ENCODE results near the gene B3GNT9.

B3GNT9 gene

GRCh38 chr16:67184995-67185650 is 34.3 kb upstream of the B3GNT9 start:
- DNase-seq: peak; percentile 76

DNA sequence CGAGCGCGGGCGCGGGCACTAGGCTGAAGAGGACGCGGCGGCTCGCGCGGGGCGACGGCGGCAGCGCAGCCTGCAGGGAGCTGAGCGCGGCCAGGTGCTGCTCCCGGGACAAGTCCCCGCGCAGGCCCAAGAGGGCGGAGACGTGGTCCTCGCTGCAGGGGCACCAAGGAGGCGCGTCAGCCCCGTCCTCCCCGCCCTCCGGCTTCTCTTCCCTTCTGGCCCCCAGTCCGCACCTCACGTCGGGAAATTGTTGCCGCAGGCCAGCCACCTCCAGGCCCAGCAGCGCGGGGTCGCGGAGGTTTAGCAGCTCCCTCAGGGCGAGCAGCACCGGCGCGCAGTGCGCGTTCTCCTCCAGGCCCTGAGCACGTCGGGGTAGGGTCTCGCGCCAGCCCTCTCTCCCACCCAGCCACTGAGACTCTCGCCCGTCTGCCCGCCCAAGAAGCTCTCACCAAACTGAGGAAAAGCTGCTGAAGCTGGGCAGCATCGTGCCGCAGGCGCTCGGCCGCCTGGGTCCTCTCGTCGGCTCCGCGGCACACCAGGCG is 33.7 kb upstream of the B3GNT9 start:
- no peak for DNase-seq

DNA sequence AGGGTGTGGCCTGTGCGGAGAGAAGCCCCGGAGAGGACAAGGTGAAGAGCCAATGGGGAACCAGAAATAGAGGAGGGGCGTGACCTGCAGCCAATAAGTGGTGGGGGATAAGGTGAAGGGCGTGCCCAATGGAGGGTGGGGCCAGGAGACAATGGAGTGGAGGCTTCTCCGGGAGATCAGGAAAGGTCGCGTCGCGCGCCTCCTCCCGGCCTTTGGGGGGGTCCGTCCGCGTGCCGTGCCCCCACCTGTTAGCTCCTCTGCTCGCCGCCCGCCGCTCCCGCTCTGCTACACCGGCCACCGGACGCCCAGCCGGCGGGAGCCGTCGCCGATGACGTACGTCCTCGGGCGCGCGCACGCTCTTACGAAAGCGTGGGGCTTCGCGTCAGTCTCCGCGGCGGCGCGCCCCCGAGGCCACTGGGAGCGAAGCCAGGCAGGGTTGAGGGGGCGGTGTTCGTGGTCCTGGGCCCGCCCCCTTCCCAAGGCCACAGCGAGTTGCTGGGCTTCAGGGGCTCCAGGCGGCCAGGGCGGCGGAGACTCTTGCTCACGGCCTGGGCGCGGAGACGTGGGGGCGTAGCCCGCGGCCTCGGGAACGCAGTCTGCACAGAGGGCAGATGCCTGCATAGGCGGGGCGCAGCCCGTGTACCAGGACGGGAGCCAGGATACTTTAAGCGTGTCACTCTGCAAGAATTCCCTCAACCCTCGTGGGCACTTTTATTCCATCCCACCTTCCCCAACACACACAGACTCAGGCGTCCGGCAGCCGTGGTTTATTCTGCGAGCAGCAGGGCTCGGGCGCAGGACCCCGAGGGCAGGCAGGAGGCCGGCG is 33.0 kb upstream of the B3GNT9 start, which contains the start of gene MATCAP1:
Gene MATCAP1 (minus strand): TSS at position 337 of the 826 bp plus-strand sequence. CDS start 3,353 bp downstream, outside the sequence.
- peak; percentile 88 for DNase-seq

DNA sequence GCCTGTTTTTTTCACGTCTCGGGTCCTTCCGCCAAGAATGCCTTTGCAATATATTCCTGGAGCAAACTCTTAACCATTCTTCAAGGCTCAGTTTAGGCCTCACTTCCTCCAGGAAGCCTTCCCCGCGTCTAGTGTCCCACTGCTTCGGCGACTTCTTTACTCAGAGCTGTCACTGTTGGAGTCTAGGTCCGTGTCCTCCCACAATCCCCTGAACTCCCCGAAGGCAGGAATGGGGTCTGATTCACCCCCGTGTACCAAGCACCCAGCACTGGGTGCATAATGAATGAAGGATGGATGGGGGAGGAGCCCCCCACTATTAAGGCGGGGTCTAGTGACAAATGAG is 32.5 kb upstream of the B3GNT9 start:
- DNase-seq: no peak

DNA sequence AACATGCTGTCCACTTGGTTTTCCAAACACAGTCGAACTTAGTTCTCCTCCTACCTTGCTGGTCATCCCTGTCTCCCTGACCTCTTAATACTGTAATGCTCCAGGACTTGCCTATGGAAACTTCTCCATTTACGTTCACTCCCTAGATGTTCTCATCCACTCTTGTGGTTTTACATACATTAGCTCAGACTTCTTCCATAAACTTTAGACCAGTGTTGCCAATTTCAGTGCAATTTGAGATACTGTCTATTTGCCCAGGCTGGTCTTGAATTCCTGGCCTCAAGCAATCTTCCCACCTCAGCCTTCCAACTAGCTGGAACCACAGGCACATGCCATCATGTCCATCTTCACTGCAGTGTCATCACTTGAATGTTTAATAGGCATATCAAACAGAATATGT is 31.5 kb upstream of the B3GNT9 start:
- no peak for DNase-seq

GRCh38 chr16:67181346-67181745 is 30.5 kb upstream of the B3GNT9 start:
- no peak for DNase-seq

DNA sequence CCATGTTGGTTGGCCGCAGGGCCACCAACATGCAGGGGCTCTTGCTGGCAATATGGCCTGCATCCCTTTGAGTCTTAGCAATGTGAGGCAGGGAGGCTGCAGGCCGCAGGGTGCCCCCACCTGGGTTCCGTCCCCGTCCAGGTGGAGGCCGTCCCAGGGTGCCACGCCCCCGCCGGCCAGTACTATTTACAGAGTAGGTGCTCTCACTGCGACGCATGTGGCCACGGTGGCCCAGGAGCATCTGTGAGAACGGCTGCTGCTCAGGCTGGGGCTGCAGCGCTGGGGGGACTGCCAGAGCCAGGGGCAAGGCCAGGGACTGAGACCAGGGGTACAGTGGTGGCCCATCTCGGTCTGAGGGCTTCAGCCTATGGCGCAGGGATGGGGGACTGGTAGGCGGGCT is 29.4 kb upstream of the B3GNT9 start:
- no peak for DNase-seq

- DNase-seq: no peak
These were observed 28.8 kb upstream of the B3GNT9 start for GRCh38 chr16:67179421-67180080.

GRCh38 chr16:67177743-67178699 is 27.2 kb upstream of the B3GNT9 start:
- DNase-seq: no peak

DNA sequence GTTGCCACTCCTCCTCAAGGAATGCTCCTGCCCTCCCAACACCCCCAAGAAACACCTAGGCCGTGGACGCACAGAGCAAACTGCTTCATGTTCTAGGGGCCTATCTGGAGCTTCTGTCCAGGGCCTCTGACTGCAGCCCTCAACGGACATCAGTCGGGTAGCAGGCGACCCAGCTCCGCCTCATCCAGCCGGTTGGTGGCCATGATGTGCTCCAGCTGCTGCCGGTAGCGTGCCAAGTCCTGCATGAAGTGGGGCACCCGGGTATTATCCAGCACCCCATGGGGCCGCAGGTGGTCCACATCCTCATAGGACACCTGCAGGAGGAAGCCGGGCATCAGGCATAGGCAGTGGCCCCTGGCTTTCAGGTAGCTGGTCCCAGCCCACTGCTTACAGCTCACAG is 25.9 kb upstream of the B3GNT9 start:
- no peak for DNase-seq

- DNase-seq: no peak
These were observed 24.0 kb upstream of the B3GNT9 start for GRCh38 chr16:67174706-67175231.

DNA sequence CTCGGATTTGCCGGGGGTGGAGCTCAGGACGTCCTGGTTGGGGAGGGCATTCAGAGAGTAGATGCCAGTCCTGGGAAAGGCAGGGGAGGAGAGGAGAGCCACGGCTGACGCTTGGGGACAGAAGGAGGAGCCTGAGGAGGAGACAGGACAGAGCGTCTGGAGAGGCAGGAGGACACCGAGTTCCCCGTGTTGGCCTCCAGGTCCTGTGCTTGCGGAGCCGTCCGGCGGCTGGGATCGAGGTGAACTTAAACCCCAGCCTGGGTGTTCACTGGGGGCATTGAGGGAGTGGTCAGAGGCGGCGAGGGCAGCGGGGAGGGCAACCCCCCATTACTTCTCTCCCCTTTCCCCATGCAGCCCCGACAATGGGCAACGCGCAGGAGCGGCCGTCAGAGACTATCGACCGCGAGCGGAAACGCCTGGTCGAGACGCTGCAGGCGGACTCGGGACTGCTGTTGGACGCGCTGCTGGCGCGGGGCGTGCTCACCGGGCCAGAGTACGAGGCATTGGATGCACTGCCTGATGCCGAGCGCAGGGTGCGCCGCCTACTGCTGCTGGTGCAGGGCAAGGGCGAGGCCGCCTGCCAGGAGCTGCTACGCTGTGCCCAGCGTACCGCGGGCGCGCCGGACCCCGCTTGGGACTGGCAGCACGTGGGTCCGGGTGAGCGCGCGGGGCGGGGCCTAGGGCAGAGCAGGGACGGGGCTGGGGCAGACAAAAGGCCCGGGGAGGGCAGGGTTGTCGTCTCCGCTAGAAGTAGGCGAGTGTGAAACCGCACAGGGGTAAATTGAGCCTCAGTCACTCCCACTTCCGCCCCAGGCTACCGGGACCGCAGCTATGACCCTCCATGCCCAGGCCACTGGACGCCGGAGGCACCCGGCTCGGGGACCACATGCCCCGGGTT is 23.3 kb upstream of the B3GNT9 start:
- peak; percentile 65 for DNase-seq

GRCh38 chr16:67173323-67173722 is 22.5 kb upstream of the B3GNT9 start:
- no peak for DNase-seq

GRCh38 chr16:67170949-67171649 is 20.3 kb upstream of the B3GNT9 start:
- DNase-seq: no peak

DNA sequence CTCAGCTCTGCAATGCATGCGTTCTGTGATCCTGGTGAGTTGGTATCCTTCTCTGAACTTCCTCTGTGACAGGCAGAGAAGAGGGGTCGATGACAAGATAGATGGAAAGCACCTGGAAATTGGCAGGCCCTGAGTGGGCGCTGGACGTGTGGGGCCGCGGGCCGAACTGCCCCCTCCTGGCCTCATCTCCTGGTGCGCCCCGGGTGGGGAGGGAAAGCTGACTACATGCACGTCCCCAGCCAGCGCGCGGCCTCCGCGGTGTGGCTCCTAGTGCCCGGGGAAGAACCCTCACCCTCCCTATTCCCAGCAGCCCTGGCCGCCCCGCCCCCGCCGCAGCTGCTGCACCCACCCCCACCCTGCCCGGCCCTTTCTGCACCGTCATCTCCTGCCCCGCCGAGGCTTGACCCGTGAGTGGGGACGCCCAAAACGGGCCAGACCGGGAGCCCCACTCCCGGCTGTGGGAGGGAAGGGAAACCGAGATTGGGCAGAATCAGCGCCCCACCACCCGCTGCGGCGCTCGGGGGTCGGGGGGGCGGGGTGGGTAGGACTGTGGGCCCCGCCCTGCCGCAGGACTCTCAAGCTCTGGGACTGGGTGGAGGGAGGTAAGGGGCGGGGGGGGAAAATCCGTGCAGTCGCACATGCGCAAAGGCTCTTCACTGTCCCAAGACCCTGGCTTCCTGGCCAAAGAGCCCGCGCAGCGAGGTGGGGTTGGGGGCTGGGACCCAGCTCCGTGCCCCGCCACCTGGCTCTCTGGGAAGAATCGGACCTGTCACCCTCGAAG is 19.6 kb upstream of the B3GNT9 start, which contains the start of gene NOL3:
Gene NOL3 (plus strand): TSS at position 371 of the 781 bp plus-strand sequence.
- peak; percentile 78 for DNase-seq

DNA sequence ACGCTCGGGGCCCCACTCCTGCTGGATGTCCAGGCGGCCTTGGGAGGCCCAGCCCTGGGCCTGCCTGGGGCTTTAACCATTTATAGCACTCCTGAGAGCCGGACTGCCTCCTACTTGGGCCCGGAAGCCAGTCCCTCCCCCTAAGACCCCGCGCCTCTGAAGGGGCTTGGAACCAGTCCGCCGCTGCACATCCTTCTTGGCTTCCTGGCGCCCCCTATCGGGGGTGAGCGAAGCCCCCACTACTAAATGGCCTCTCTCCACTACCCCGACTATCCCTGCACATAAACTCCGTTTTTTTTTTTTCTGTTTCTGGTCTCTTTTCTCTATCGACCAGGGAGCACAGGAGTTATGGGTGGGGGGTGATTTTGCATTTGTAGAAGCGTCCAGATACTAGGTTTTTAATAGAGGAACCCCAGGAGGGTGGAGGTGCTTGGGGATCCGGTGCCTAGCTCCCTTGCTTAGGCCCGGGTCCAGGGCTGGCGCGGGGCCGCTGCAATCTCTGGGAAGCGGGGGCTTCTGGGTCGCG is 18.9 kb upstream of the B3GNT9 start:
- no peak for DNase-seq

DNA sequence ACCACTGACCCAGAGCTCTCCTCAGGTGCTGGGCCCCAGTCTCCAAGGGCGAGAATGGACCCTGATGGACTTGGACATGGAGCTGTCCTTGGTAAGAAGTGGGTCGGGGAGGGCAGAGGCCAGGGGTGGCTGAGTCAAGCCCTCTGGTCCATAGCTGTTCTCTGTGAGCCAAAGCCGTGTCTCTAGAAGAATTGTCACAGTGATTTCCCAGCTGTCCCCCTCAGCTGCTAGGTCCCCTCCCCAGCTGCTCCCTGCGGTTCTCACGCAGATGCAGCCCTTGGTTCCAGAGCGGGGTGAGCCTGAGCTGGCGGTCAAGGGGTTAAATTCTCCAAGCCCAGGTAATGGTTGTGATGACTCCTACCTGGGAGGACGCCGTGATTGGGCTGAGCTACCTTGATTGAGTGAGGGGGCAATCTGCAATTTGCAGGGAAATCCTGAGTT is 18.2 kb upstream of the B3GNT9 start:
- no peak for DNase-seq

DNA sequence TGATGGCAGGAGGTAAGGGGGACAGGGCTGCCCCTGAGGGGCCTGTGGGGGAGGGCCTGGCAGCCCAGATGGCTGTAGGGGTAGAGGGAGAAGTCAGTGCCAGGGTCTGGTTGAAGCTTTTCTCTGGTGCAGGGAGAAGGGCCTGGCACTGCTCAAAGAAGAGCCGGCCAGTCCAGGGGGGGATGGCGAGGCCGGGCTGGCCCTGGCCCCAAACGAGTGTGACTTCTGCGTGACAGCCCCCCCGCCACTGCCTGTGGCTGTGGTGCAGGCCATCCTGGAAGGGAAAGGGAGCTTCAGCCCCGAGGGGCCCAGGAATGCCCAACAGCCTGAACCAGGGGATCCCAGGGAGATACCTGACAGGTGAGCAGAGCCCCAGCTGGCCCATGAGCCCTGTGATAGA is 16.8 kb upstream of the B3GNT9 start:
- no peak for DNase-seq

DNA sequence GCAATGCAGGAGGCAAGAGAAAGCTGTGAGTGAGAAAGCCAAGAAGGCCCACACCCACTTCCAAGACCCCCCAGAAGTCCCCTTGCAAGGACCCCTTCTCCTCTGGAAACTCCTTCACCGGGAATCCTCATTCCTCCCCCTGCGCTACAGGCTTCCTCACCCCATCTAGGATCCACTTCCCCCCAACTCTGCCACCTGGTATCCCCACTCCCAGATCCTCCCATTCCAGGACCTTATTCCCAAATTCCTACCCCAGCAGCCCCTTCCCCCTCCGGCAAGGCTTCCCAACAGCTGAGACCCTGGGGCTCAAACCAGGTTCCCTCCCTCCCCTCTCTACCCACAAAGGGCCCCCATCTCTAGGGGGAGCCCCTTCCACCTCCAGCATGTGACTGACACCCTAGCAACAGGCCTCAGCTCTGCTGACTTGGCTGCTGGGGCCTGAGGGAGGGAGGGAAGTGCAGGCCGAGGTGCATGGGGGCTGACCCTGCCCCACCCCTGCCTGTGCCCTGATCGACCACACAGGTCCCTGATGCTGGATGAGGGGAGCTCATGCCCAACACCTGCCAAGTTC is 15.9 kb upstream of the B3GNT9 start:
- DNase-seq: no peak
